ENCODE results near the gene COMMD9. TPM values are rescaled to one million over a fixed set of nuclear protein-coding genes. Genes with fewer than 3 reads are reported as not detected.

The COMMD9 gene
- total RNA-seq, 1 experiment from 2014 or later, result 34.4 TPM

GRCh38 chr11:36233204-36233603 is 56.0 kb downstream of the COMMD9 start:
- Histone ChIP-seq H3K36me3 (replicated peaks; ENCODE audit: control insufficient read depth, insufficient read depth, low read length) (no peaks in the 10 kb centered on the region), H3K27me3 (ENCODE audit: control insufficient read depth, insufficient read depth, low read length) (no peaks in the 10 kb centered on the region), H3K4me3 (ENCODE audit: insufficient read depth, low read depth, low read length) (no peak overlapping the region)
- no peak for DNase-seq

DNA sequence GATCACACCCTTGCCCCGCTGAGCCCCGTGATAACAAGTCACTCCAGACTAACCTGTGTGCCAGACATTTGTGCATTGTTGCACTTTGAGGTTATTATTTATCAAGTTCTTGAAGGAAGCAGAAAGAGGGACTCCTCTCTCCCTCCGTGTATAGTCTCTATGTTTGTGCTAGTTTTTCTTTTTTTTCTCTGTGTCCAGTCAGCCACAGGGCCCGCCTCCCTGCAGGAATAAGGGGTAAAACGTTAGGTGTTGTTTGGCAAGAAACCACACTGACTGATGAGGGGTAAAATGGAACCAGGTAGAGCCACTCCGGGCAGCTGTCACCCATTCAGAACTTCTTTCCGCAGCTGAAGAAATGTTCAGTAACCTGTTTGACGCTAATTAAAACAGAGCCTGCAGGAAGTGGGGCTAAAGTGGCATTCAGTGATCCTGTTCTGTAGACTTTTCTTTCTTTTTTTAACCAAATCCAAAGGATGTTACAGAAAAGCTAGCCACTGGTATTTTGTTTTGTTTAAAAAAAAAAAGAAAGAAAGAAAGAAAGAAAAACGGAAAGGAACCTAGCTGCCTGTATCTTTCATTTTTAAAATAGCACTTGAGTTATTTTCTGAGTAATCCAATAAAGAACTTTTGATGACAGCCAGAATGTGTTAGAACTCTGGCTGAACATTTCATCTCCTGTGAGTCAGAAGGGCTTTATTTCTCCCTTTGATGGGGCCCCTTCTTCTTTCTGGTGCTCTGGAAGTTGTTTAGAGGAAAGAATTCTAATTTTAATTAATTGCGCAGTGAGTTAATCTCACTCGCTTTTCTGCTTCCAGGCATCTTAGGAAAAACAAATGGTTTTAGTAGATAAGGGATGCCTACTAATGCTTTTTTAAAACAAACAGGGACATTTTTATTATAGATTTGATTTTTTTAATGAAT is 58.2 kb downstream of the COMMD9 start:
- no peaks in the 10 kb centered on the region for H3K27me3 ChIP-seq (ENCODE audit: control insufficient read depth, insufficient read depth, low read length)
- no peaks in the 10 kb centered on the region for H3K36me3 ChIP-seq (replicated peaks; ENCODE audit: control insufficient read depth, insufficient read depth, low read length)
- no peak for DNase-seq
- H3K4me3 ChIP-seq (ENCODE audit: insufficient read depth, low read depth, low read length), result no peak overlapping the region

DNA sequence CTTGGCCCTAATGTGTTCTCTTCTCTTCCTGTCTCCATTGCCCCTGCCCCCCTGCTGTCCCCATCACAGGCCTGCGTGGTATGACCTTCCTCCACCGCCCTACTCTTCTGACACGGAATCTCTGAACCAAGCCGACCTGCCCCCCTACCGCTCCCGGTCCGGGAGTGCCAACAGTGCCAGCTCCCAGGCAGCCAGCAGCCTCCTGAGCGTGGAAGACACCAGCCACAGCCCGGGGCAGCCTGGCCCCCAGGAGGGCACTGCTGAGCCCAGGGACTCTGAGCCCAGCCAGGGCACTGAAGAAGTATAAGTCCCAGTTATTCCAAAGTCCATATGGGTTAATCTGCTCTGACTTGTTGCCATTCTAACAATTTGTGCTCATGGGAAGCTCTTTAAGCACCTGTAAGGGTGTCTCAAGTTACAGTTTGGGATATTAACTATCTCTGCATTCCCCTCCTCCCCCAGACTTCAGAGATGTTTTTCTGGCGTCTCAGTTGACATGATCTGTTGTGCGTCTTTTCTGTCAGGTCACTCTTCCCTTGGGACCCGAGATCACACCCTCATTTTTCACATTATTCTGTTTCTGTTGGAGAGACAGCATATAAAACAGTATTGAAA is 60.0 kb downstream of the COMMD9 start:
- no peak overlapping the region for H3K4me3 ChIP-seq (ENCODE audit: insufficient read depth, low read depth, low read length)
- H3K36me3 ChIP-seq (replicated peaks; ENCODE audit: control insufficient read depth, insufficient read depth, low read length), result no peaks in the 10 kb centered on the region
- DNase-seq, result no peak
- no peaks in the 10 kb centered on the region for H3K27me3 ChIP-seq (ENCODE audit: control insufficient read depth, insufficient read depth, low read length)

GRCh38 chr11:36228689-36229088 is 60.5 kb downstream of the COMMD9 start:
- H3K4me3 ChIP-seq (ENCODE audit: insufficient read depth, low read depth, low read length), result no peak overlapping the region
- no peaks in the 10 kb centered on the region for H3K36me3 ChIP-seq (replicated peaks; ENCODE audit: control insufficient read depth, insufficient read depth, low read length)
- H3K27me3 ChIP-seq (ENCODE audit: control insufficient read depth, insufficient read depth, low read length), result no peaks in the 10 kb centered on the region
- no peak for DNase-seq

DNA sequence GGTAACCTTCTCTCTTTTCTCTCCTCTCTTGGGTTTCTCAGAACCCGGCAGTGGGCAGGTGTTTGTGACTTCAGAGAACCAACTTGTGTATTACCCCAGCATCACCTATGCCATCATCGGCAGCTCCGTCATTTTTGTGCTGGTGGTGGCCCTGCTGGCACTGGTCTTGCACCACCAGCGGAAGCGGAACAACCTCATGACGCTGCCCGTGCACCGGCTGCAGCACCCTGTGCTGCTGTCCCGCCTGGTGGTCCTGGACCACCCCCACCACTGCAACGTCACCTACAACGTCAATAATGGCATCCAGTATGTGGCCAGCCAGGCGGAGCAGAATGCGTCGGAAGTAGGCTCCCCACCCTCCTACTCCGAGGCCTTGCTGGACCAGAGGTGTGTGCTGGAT is 62.2 kb downstream of the COMMD9 start:
- Histone ChIP-seq H3K27me3 (ENCODE audit: control insufficient read depth, insufficient read depth, low read length) (no peaks in the 10 kb centered on the region), H3K36me3 (replicated peaks; ENCODE audit: control insufficient read depth, insufficient read depth, low read length) (no peaks in the 10 kb centered on the region), H3K4me3 (ENCODE audit: insufficient read depth, low read depth, low read length) (no peak overlapping the region)
- DNase-seq, result no peak

DNA sequence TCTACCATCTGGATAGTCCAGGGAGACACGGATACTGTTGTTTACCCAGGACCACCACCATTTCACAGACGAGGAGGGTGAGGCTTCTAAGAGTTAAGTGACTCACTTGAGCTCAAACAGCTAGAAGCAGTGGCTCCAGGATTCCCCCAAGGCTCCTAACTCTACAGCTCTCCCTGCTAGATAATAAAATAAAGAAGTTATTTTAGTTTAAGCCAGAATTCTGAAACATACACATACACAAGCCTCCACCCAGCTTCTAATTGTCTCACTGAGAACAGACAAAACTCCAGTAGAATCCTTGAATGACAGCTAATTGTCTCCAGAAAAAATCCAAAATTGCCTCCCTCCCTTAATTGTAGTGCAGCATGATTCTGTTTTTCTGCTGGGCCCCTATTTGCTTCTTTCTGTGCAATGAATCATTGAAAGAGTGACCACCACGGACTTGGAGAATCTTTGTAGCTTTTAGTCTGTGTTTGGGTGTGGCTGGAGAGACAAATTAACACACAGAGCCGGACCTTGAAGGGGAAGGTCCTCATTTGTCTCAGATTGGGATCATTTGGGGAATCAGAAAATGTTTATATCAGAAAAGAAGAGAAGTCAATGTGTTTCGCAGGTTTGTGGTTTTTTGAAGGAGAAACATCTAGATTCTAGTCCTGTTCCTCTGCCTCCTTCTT is 64.9 kb downstream of the COMMD9 start:
- no peaks in the 10 kb centered on the region for H3K27me3 ChIP-seq (ENCODE audit: control insufficient read depth, insufficient read depth, low read length)
- no peaks in the 10 kb centered on the region for H3K36me3 ChIP-seq (replicated peaks; ENCODE audit: control insufficient read depth, insufficient read depth, low read length)
- no peak for DNase-seq
- no peak overlapping the region for H3K4me3 ChIP-seq (ENCODE audit: insufficient read depth, low read depth, low read length)

- no peak for DNase-seq
- H3K27me3 ChIP-seq (ENCODE audit: control insufficient read depth, insufficient read depth, low read length), result no peaks in the 10 kb centered on the region
- H3K36me3 ChIP-seq (replicated peaks; ENCODE audit: control insufficient read depth, insufficient read depth, low read length), result no peaks in the 10 kb centered on the region
- H3K4me3 ChIP-seq (ENCODE audit: insufficient read depth, low read depth, low read length), result no peak overlapping the region
These were observed 66.2 kb downstream of the COMMD9 start for GRCh38 chr11:36222831-36223635.

Other genes with a start within 250 kb of the COMMD9 start
- gene PRR5L, start 6.9 kb upstream of the COMMD9 start, total RNA-seq (2014; rRNA removed; shearing (Covaris generic)), result 5.8 and 6.9 TPM in 2 replicates
- 6.0 and 6.9 TPM in 2 replicates for gene TRAF6, start 220.8 kb upstream of the COMMD9 start, total RNA-seq (2014; rRNA removed; shearing (Covaris generic))